A673 (cell line): ENCODE measurements around the gene CDK17. TPM values are rescaled to one million over a fixed set of nuclear protein-coding genes. Genes with fewer than 3 reads are reported as not detected.
"Not testable (repeated sequence)": the region's sequence is repeated elsewhere in the genome, so short reads cannot be mapped to it uniquely, and the experiment has no call there.

Experiments
- BruUV-seq: library from RNA; stranded (reverse); fragments of 400-500 nt; replicated peaks from 2 replicates; lab custom pipeline; 2021; lab: Mats Ljungman, UMichigan
- CTCF ChIA-PET: fragments of 300-600 bp; sonication (Branson Sonifier 250); formaldehyde crosslinking; loops from one replicate; lab custom pipeline; 2022; ENCODE audit warnings: antibody characterized with exemption; lab: Charles Lee
- POLR2A ChIA-PET: fragments of 300-600 bp; sonication (Branson Sonifier 250); formaldehyde crosslinking; loops from one replicate; lab custom pipeline; 2022; ENCODE audit warnings: antibody characterized with exemption; ENCODE audit not compliant: low non-redundant PET; lab: Charles Lee
- DNase-seq: peaks from one replicate; pipeline ENCODE4 v3.0.0-alpha.2; 2015; ENCODE audit warnings: low spot score
- H3K27ac ChIP-seq: fragments of 200-600 bp; sonication (generic); 2 replicates; pipeline ENCODE4 v1.5.1; 2016; ENCODE audit warnings: mixed run types, low read depth, mild to moderate bottlenecking, mixed read lengths, antibody characterized with exemption, low read length; ENCODE audit not compliant: poor library complexity, severe bottlenecking
- H3K27me3 ChIP-seq: fragments of 200-600 bp; sonication (generic); replicated peaks from 2 replicates; pipeline ENCODE4 v1.6.1; 2017; ENCODE audit warnings: mixed run types, low read depth, mild to moderate bottlenecking, mixed read lengths, antibody characterized with exemption, low read length; ENCODE audit not compliant: insufficient read depth, poor library complexity
- H3K36me3 ChIP-seq: fragments of 200-600 bp; sonication (generic); 2 replicates; pipeline ENCODE4 v1.6.1; 2016; ENCODE audit warnings: mixed run types, mild to moderate bottlenecking, mixed read lengths, antibody characterized with exemption, low read length; ENCODE audit not compliant: insufficient read depth, poor library complexity, severe bottlenecking
- H3K4me1 ChIP-seq: fragments of 200-600 bp; sonication (generic); 2 replicates; pipeline ENCODE4 v1.6.1; 2017; ENCODE audit warnings: mixed run types, mild to moderate bottlenecking, mixed read lengths, antibody characterized with exemption, low read length; ENCODE audit not compliant: insufficient read depth, poor library complexity, severe bottlenecking
- H3K4me3 ChIP-seq: fragments of 200-600 bp; sonication (generic); 2 replicates; pipeline ENCODE4 v1.5.1; 2016; ENCODE audit warnings: low read depth, mixed run types, mild to moderate bottlenecking, mixed read lengths, low read length; ENCODE audit not compliant: poor library complexity, severe bottlenecking
- H3K9me3 ChIP-seq: fragments of 200-600 bp; sonication (generic); 2 replicates; pipeline ENCODE4 v1.6.1; 2016; ENCODE audit warnings: mixed run types, low read depth, mild to moderate bottlenecking, mixed read lengths, antibody characterized with exemption, low read length; ENCODE audit not compliant: poor library complexity, severe bottlenecking
- EZH2 ChIP-seq: fragments of 200-600 bp; sonication (generic); IDR thresholded peaks from 2 replicates; pipeline ENCODE4 v1.6.1; 2017; ENCODE audit warnings: borderline replicate concordance, low read depth, mild to moderate bottlenecking, mixed read lengths, antibody characterized with exemption, low read length; ENCODE audit not compliant: poor library complexity, severe bottlenecking
- intact Hi-C: fragments of 100-400 bp; cut with micrococcal nuclease; formaldehyde crosslinking; loops from one replicate; pipeline ENCODE4 v1.10.0; 2022; ENCODE audit not compliant: unreplicated experiment
- total RNA-seq: library from RNA; stranded (reverse); gene quantifications from 2 replicates; pipeline ENCODE4 v1.2.3, GENCODE V29; 2021
- TF ChIP-seq, protein P1 (sequence below): fragments of 300-800, 200-600 bp; sonication (generic); conservative IDR thresholded peaks from 2 replicates; pipeline ENCODE4 v1.5.1; 2017; ENCODE audit warnings: low read depth, mild to moderate bottlenecking, antibody characterized with exemption, low read length, moderate library complexity, mixed read lengths

CDK17 gene
- total RNA-seq, 1 experiment from 2014 or later, result 34.8 TPM

DNA sequence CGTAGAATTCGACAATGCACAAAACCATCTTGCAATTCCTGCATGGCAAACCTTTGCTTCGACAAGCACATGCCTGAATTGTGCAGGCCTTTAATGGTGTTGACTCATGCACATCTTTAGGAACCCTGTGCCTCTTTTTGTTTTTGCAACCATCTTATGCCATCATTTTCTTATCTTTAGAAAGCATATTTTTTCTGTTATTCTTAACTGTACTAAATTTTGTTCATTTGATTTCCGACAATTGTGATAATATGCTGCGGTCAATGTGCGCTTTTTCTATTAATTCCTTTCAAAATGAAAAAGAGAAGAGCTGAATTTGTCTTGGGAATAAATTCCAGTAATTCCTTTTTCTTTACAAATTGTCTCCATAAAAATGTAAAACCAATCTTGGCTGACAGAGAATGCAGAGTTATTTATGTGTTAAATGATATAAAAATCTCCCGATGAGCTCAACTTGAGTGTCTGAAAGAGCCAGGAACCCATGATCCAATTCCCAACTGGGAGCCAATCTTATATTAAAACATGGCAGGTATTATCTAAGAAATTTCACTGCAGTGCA is 20.1 kb upstream of the CDK17 start:
- ChIA-PET CTCF (no interaction called here), POLR2A (no interaction called here)
- BruUV-seq, result no TSS peak
- Histone ChIP-seq H3K4me1 (peaks cover 2% of the 10 kb centered on the region), H3K27ac (no peak overlapping the region), H3K9me3 (no peaks in the 10 kb centered on the region), H3K27me3 (no peaks in the 10 kb centered on the region), H3K36me3 (no peaks in the 10 kb centered on the region), H3K4me3 (no peak overlapping the region)
- DNase-seq, result no peak
- TF ChIP-seq EZH2, result no peak
- TF ChIP-seq, protein P1, sequence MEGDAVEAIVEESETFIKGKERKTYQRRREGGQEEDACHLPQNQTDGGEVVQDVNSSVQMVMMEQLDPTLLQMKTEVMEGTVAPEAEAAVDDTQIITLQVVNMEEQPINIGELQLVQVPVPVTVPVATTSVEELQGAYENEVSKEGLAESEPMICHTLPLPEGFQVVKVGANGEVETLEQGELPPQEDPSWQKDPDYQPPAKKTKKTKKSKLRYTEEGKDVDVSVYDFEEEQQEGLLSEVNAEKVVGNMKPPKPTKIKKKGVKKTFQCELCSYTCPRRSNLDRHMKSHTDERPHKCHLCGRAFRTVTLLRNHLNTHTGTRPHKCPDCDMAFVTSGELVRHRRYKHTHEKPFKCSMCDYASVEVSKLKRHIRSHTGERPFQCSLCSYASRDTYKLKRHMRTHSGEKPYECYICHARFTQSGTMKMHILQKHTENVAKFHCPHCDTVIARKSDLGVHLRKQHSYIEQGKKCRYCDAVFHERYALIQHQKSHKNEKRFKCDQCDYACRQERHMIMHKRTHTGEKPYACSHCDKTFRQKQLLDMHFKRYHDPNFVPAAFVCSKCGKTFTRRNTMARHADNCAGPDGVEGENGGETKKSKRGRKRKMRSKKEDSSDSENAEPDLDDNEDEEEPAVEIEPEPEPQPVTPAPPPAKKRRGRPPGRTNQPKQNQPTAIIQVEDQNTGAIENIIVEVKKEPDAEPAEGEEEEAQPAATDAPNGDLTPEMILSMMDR, result no peak
- intact Hi-C loops, result no loop called here

DNA sequence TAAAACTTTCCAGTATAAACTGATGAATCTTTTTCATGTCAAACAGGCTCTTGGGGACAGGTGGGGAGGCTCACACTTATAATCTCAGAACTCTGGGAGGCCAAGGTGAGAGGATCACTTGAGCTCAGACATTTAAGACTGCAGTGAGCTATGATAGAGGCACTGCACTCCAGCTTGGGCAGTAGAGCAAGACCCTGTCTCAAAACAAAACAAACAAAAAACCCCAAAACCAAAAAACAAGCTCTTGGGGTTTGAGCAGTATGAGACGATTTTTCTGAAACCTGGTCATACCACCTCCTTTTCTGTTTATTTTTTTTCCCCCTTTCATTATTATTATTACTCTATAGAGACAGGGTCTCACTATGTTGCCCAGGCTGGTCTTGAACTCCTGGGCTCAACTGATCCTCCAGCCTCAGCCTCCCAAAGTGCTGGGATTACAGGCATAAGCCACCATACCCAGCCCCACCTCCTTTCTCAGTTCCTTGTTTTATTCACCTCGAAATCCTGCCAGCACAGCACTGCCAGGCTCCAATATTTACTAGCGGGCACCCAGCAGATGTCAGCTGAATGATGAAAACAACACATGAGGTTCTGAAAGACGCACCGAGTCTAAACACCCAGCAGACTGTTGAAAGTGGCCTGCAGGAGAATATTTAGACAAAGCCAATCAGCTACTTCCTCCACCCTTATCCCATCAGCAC is 19.5 kb upstream of the CDK17 start:
- Histone ChIP-seq H3K27me3 (no peaks in the 10 kb centered on the region), H3K27ac (no peak overlapping the region), H3K4me1 (no peaks in the 10 kb centered on the region), H3K4me3 (no peak overlapping the region), H3K36me3 (no peaks in the 10 kb centered on the region), H3K9me3 (no peaks in the 10 kb centered on the region)
- POLR2A ChIA-PET, result no interaction called here
- CTCF ChIA-PET, result no interaction called here
- DNase-seq, result no peak
- BruUV-seq, result no TSS peak
- TF ChIP-seq, protein P1, result no peak
- TF ChIP-seq EZH2, result no peak
- intact Hi-C loops, result no loop called here

DNA sequence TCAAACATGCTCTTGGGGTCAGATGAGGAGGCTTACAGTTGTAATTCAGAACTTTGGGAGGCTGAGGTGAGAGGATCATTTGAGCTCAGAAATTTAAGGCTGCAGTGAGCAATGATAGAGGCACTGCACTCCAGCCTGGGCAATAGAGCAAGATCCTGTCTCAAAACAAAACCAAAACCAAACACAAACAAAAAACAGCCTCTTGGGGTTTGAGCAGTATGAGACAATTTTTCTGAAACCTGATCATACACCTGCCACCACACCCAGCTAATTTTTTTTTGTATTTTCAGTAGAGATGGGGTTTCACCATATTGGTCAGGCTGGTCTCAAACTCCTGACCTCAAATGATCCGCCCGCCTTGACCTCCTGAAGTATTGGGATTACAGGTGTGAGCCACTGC is 17.4 kb upstream of the CDK17 start:
- H3K36me3 ChIP-seq, H3K9me3 ChIP-seq, DNase-seq, H3K4me3 ChIP-seq, H3K27me3 ChIP-seq, BruUV-seq, intact Hi-C loops, CTCF ChIA-PET, H3K27ac ChIP-seq, H3K4me1 ChIP-seq, POLR2A ChIA-PET: not testable (repeated sequence)
